HS-27A (cell line): ENCODE results near the gene TMEM129.

Source experiments
- DNase-seq: peaks from one replicate; pipeline ENCODE4 v3.0.0-alpha.2; 2012; ENCODE audit warnings: low read depth, missing footprints

Gene TMEM129

GRCh38 chr4:1744552-1744951, 23.4 kb upstream of the TMEM129 start:
- no peak for DNase-seq

GRCh38 chr4:1743975-1744374, 22.9 kb upstream of the TMEM129 start:
- no peak for DNase-seq

GRCh38 chr4:1743551-1743950, 22.4 kb upstream of the TMEM129 start:
- DNase-seq = no peak

- no peak for DNase-seq
Measured at GRCh38 chr4:1741208-1741607, 20.1 kb upstream of the TMEM129 start.

- no peak for DNase-seq
Measured at GRCh38 chr4:1740021-1740545, 19.0 kb upstream of the TMEM129 start.

GRCh38 chr4:1739358-1739757, 18.2 kb upstream of the TMEM129 start:
- DNase-seq = no peak

- DNase-seq = no peak
Measured at GRCh38 chr4:1738410-1738809, 17.3 kb upstream of the TMEM129 start.

- DNase-seq = no peak
Measured at GRCh38 chr4:1737666-1738065, 16.5 kb upstream of the TMEM129 start.

GRCh38 chr4:1736812-1737211, 15.7 kb upstream of the TMEM129 start:
- no peak for DNase-seq

GRCh38 chr4:1735215-1735614, 14.1 kb upstream of the TMEM129 start:
- DNase-seq = no peak

- DNase-seq = no peak
Measured at GRCh38 chr4:1732911-1733310, 11.8 kb upstream of the TMEM129 start.

GRCh38 chr4:1731180-1731579, 10.1 kb upstream of the TMEM129 start:
- no peak for DNase-seq

GRCh38 chr4:1730532-1731135, 9.5 kb upstream of the TMEM129 start:
- no peak for DNase-seq

- no peak for DNase-seq
Measured at GRCh38 chr4:1728061-1728980, 7.2 kb upstream of the TMEM129 start.

- no peak for DNase-seq
Measured at GRCh38 chr4:1727117-1728031, 6.3 kb upstream of the TMEM129 start.

- DNase-seq = no peak
Measured at GRCh38 chr4:1726146-1726934, 5.2 kb upstream of the TMEM129 start.

GRCh38 chr4:1725521-1725920, 4.4 kb upstream of the TMEM129 start:
- no peak for DNase-seq

GRCh38 chr4:1723131-1723801, 2.1 kb upstream of the TMEM129 start:
- DNase-seq = no peak

- no peak for DNase-seq
Measured at GRCh38 chr4:1722551-1723118, 1.5 kb upstream of the TMEM129 start.
